Panc1 (cell line): ENCODE results near the gene ALG6. TPM values are rescaled to one million over a fixed set of nuclear protein-coding genes. Genes with fewer than 3 reads are reported as not detected.

Experiments
- ATAC-seq: fragments of 200-7000 bp; cut with Tn5 transposase; 2 replicates; pipeline ENCODE4 v1.9.1; 2020; ENCODE audit warnings: mild to moderate bottlenecking, moderate library complexity
- BruUV-seq: library from RNA; stranded (reverse); fragments of 400-500 nt; replicated peaks from 2 replicates; lab custom pipeline; 2021; lab: Mats Ljungman, UMichigan
- CTCF ChIA-PET: fragments of 300-600 bp; sonication (Branson Sonifier 250); formaldehyde crosslinking; loops from one replicate; lab custom pipeline; 2022; ENCODE audit warnings: antibody characterized with exemption; lab: Charles Lee
- POLR2A ChIA-PET: fragments of 300-600 bp; sonication (Branson Sonifier 250); formaldehyde crosslinking; loops from one replicate; lab custom pipeline; 2022; ENCODE audit warnings: antibody characterized with exemption; lab: Charles Lee
- DNase-seq: peaks from one replicate; pipeline ENCODE4 v3.0.0-alpha.2; 2010; ENCODE audit warnings: low read depth, low spot score
- H3K27ac ChIP-seq: 2 replicates; pipeline ENCODE4 v1.5.1; 2011; ENCODE audit warnings: mild to moderate bottlenecking, low read length, inconsistent platforms
- H3K27me3 ChIP-seq: fragments of 200-500 bp; sonication (Bioruptor generic); 2 replicates; pipeline ENCODE4 v1.6.0; 2014; ENCODE audit warnings: low read length, inconsistent platforms; ENCODE audit not compliant: control insufficient read depth, insufficient read depth
- H3K36me3 ChIP-seq: fragments of 200-500 bp; sonication (Bioruptor generic); 2 replicates; pipeline ENCODE4 v1.5.1; 2014; ENCODE audit warnings: inconsistent platforms, mild to moderate bottlenecking, low read length, moderate library complexity; ENCODE audit not compliant: control insufficient read depth, insufficient read depth
- H3K4me1 ChIP-seq: 2 replicates; pipeline ENCODE4 v1.5.1; 2011; ENCODE audit warnings: inconsistent platforms, mild to moderate bottlenecking, low read length, moderate library complexity; ENCODE audit not compliant: control insufficient read depth, insufficient read depth
- H3K4me3 ChIP-seq, 2 experiments: 2 replicates each; pipeline ENCODE4 v1.5.1; 2011 to 2012; ENCODE audit warnings: low read depth in 2 of 2, low read length in 2 of 2, mild to moderate bottlenecking in 2 of 2, inconsistent platforms in 1 of 2, moderate library complexity in 1 of 2
- H3K9me3 ChIP-seq: fragments of 200-500 bp; sonication (Bioruptor generic); 2 replicates; pipeline ENCODE4 v1.5.1; 2014; ENCODE audit warnings: low read depth, mild to moderate bottlenecking, inconsistent platforms, low read length, moderate library complexity; ENCODE audit not compliant: control insufficient read depth, insufficient read depth
- POLR2AphosphoS5 ChIP-seq: IDR thresholded peaks from 2 replicates; pipeline ENCODE4 v1.6.1; 2012; ENCODE audit warnings: mild to moderate bottlenecking, low read depth, low read length, moderate library complexity
- SIN3A ChIP-seq: IDR thresholded peaks from 2 replicates; pipeline ENCODE4 v1.6.1; 2012; ENCODE audit warnings: low read depth, mild to moderate bottlenecking, low read length, moderate library complexity, borderline replicate concordance; ENCODE audit not compliant: insufficient read depth
- TCF7L2 ChIP-seq: IDR thresholded peaks from 2 replicates; pipeline ENCODE4 v1.6.1; 2011; ENCODE audit warnings: mild to moderate bottlenecking, low read depth, low read length, inconsistent platforms
- in situ Hi-C: cut with HindIII; loops from 2 replicates; pipeline ENCODE4 v1.10.0; 2016; ENCODE audit warnings: low sequenced_read_pairs, low pct_unique_long_range_greater_than_20kb
- intact Hi-C: fragments of 100-400 bp; cut with micrococcal nuclease; formaldehyde crosslinking; loops from one replicate; pipeline ENCODE4 v1.10.0; 2022; ENCODE audit not compliant: unreplicated experiment
- total RNA-seq: library from RNA; stranded (reverse); gene quantifications from one replicate; pipeline ENCODE4 v1.2.1, GENCODE V29; 2021; ENCODE audit not compliant: unreplicated experiment
- TF ChIP-seq, protein P1 (sequence below), 2 experiments: IDR thresholded peaks; 2 replicates each; pipeline ENCODE4 v1.6.1; 2011 to 2012; ENCODE audit warnings: low read depth in 2 of 2, control low read depth in 1 of 2, low read length in 1 of 2, mild to moderate bottlenecking in 1 of 2, moderate library complexity in 1 of 2; ENCODE audit not compliant: insufficient read depth in 1 of 2
- TF ChIP-seq, protein P2 (sequence below): fragments of 450-650 bp; IDR thresholded peaks from 2 replicates; pipeline ENCODE4 v1.5.1; 2017; ENCODE audit warnings: mild to moderate bottlenecking

ALG6 gene
- total RNA-seq, 1 experiment from 2014 or later: 22.6 TPM

DNA sequence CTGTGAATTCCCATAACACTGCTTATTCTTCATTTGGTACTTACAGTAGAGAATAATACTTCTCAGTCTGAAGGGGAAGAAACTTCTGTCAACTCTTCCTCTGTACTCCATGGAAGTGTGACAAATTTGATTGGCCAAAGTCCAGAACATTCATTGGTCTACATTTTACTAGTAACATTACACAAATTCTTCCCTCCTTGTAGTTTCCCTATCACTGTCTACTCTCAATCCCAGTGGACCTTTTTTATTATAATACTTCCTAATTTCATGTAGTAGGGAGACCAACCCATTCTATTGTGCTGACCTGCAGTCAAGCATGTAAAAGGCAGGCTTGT lies 74.7 kb downstream of the ALG6 start:
- ChIA-PET CTCF (no interaction called here), POLR2A (no interaction called here)
- H3K27me3 ChIP-seq: no peaks in the 10 kb centered on the region
- TF ChIP-seq TCF7L2: no peak
- no peak for DNase-seq
- H3K9me3 ChIP-seq: no peaks in the 10 kb centered on the region
- intact Hi-C loops (loop anchor here (5.0 kb wide), 1 partner anchor 115 kb away; no protein-coding TSS in a partner anchor), in situ Hi-C loops (no loop called here)
- no peak overlapping the region for H3K27ac ChIP-seq
- no peaks in the 10 kb centered on the region for H3K4me1 ChIP-seq
- BruUV-seq: TSS peak; percentile 38
- no peak overlapping the region for H3K4me3 ChIP-seq
- H3K36me3 ChIP-seq: peaks cover 6% of the 10 kb centered on the region; the same call in 1 of the 2 replicates
- ATAC-seq: 0 out of 2 replicates have a peak, but pooled peaks have one; percentile 37

DNA sequence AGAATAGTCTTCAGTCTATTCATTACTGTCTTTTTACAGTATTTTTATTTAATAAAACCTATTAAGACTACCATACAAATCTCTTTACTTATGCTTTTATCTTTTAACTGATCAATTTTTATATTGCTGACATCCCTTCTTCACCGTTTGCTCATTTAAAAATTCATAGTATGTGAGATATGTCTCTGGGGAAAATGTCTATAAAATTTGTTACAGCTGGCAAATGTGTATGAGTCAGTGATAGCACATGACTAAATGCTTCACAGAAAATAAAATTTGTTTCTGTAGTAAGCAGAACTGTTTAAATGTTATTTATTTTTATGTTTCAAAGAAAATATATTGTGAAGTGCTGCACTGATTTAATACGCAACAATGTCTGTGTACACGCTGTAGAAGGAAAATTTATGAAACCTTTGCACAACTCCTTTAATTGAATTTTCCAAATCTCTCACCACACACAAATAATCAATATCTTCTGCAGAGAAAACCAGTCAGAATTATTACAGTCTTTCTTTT lies 81.4 kb downstream of the ALG6 start:
- H3K4me3 ChIP-seq: no peak overlapping the region
- in situ Hi-C loops: no loop called here
- H3K27me3 ChIP-seq: no peaks in the 10 kb centered on the region
- no TSS peak for BruUV-seq
- intact Hi-C loops: no loop called here
- POLR2A ChIA-PET: no interaction called here
- DNase-seq: no peak
- H3K36me3 ChIP-seq: no peaks in the 10 kb centered on the region; the same call in 1 of the 2 replicates
- ATAC-seq: no peak
- no peaks in the 10 kb centered on the region for H3K4me1 ChIP-seq
- no peaks in the 10 kb centered on the region for H3K9me3 ChIP-seq
- no peak overlapping the region for H3K27ac ChIP-seq
- CTCF ChIA-PET: no interaction called here
- no peak for TF ChIP-seq SIN3A
- TF ChIP-seq, protein P1, sequence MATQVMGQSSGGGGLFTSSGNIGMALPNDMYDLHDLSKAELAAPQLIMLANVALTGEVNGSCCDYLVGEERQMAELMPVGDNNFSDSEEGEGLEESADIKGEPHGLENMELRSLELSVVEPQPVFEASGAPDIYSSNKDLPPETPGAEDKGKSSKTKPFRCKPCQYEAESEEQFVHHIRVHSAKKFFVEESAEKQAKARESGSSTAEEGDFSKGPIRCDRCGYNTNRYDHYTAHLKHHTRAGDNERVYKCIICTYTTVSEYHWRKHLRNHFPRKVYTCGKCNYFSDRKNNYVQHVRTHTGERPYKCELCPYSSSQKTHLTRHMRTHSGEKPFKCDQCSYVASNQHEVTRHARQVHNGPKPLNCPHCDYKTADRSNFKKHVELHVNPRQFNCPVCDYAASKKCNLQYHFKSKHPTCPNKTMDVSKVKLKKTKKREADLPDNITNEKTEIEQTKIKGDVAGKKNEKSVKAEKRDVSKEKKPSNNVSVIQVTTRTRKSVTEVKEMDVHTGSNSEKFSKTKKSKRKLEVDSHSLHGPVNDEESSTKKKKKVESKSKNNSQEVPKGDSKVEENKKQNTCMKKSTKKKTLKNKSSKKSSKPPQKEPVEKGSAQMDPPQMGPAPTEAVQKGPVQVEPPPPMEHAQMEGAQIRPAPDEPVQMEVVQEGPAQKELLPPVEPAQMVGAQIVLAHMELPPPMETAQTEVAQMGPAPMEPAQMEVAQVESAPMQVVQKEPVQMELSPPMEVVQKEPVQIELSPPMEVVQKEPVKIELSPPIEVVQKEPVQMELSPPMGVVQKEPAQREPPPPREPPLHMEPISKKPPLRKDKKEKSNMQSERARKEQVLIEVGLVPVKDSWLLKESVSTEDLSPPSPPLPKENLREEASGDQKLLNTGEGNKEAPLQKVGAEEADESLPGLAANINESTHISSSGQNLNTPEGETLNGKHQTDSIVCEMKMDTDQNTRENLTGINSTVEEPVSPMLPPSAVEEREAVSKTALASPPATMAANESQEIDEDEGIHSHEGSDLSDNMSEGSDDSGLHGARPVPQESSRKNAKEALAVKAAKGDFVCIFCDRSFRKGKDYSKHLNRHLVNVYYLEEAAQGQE (IDR thresholded peaks at IDR 0.05; ENCODE audit: insufficient read depth in 1 of 2, low read depth in 2 of 2, low read length in 1 of 2): no peak
- no peak for TF ChIP-seq POLR2AphosphoS5
- no peak for TF ChIP-seq TCF7L2
- TF ChIP-seq, protein P2, sequence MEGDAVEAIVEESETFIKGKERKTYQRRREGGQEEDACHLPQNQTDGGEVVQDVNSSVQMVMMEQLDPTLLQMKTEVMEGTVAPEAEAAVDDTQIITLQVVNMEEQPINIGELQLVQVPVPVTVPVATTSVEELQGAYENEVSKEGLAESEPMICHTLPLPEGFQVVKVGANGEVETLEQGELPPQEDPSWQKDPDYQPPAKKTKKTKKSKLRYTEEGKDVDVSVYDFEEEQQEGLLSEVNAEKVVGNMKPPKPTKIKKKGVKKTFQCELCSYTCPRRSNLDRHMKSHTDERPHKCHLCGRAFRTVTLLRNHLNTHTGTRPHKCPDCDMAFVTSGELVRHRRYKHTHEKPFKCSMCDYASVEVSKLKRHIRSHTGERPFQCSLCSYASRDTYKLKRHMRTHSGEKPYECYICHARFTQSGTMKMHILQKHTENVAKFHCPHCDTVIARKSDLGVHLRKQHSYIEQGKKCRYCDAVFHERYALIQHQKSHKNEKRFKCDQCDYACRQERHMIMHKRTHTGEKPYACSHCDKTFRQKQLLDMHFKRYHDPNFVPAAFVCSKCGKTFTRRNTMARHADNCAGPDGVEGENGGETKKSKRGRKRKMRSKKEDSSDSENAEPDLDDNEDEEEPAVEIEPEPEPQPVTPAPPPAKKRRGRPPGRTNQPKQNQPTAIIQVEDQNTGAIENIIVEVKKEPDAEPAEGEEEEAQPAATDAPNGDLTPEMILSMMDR: no peak

DNA sequence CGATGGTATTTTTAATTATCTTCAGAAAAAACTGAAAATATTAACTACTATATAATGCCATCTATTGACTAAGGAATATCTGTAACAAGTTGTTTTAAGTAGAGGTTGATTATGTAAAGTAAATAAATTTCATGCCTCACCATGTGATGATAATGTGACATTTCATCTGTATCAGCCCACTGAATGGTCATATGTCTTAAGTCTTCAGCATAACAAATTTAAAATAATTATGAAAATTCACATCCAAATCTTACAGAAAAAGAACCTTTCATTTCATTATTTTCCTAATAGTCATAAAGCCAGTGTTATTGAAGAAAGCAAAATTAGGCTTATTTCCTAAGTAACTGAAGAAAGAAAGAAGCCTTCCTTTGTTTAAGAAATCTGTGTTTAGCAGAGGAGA lies 83.0 kb downstream of the ALG6 start:
- no peaks in the 10 kb centered on the region for H3K4me1 ChIP-seq
- no peak overlapping the region for H3K27ac ChIP-seq
- no peaks in the 10 kb centered on the region for H3K27me3 ChIP-seq
- DNase-seq (no peak), ATAC-seq (no peak)
- intact Hi-C loops: no loop called here
- in situ Hi-C loops: no loop called here
- ChIA-PET CTCF (no interaction called here), POLR2A (no interaction called here)
- BruUV-seq: no TSS peak
- H3K9me3 ChIP-seq: no peaks in the 10 kb centered on the region
- TF ChIP-seq SIN3A: no peak
- TF ChIP-seq POLR2AphosphoS5: no peak
- no peak for TF ChIP-seq TCF7L2
- TF ChIP-seq, protein P2: no peak
- TF ChIP-seq, protein P1 (IDR thresholded peaks at IDR 0.05; ENCODE audit: insufficient read depth in 1 of 2, low read depth in 2 of 2, low read length in 1 of 2): no peak
- no peaks in the 10 kb centered on the region; the same call in 1 of the 2 replicates for H3K36me3 ChIP-seq
- H3K4me3 ChIP-seq: no peak overlapping the region
